Pulmonary artery endothelial cell (primary cell): ENCODE data around the gene NGRN. TPM values are rescaled to one million over a fixed set of nuclear protein-coding genes. Genes with fewer than 3 reads are reported as not detected.

Experiments
- DNase-seq: peaks from one replicate; pipeline ENCODE4 v3.0.0-alpha.2; 2011; ENCODE audit warnings: low read depth, low spot score
- total RNA-seq: library from RNA; depleted of rRNA; stranded (reverse); fragments of >200 nt; gene quantifications from 2 replicates; pipeline ENCODE4 v1.2.3, GENCODE V29; 2014

Gene NGRN
- total RNA-seq: 53.4 and 87.3 TPM in 2 replicates

- peak; percentile 79 for DNase-seq
Measured at GRCh38 chr15:90265271-90266060, at the start of gene NGRN. NGRN (plus strand) TSS chr15:90265672; CDS start chr15:90265713, 41 bp downstream.

GRCh38 chr15:90217671-90218394 is 47.6 kb upstream of the NGRN start:
- DNase-seq: no peak

- no peak for DNase-seq
Measured at GRCh38 chr15:90219421-90220141, 45.9 kb upstream of the NGRN start.

- DNase-seq: peak; percentile 49
Measured at GRCh38 chr15:90221246-90221900, 44.1 kb upstream of the NGRN start.

GRCh38 chr15:90222547-90222946 is 42.9 kb upstream of the NGRN start:
- DNase-seq: no peak

- DNase-seq: no peak
Measured at GRCh38 chr15:90223441-90224165, 41.9 kb upstream of the NGRN start.

GRCh38 chr15:90225047-90225446 is 40.4 kb upstream of the NGRN start:
- no peak for DNase-seq

GRCh38 chr15:90225504-90226234 is 39.8 kb upstream of the NGRN start:
- DNase-seq: no peak

- no peak for DNase-seq
Measured at GRCh38 chr15:90227336-90227735, 38.1 kb upstream of the NGRN start.

- DNase-seq: no peak
Measured at GRCh38 chr15:90227816-90228772, 37.4 kb upstream of the NGRN start.

- DNase-seq: no peak
Measured at GRCh38 chr15:90228960-90229359, 36.5 kb upstream of the NGRN start.

GRCh38 chr15:90230071-90230494 is 35.4 kb upstream of the NGRN start:
- DNase-seq: no peak

GRCh38 chr15:90230610-90231009 is 34.9 kb upstream of the NGRN start:
- DNase-seq: no peak

GRCh38 chr15:90231028-90232017 is 34.1 kb upstream of the NGRN start:
- no peak for DNase-seq

GRCh38 chr15:90232196-90232595 is 33.3 kb upstream of the NGRN start:
- DNase-seq: no peak

- no peak for DNase-seq
Measured at GRCh38 chr15:90232941-90233386, 32.5 kb upstream of the NGRN start.

GRCh38 chr15:90233387-90234095 is 31.9 kb upstream of the NGRN start, which contains the start of gene CIB1:
CIB1 (minus strand) TSS chr15:90233941; CDS start chr15:90233885, 56 bp downstream.
- peak; percentile 86 for DNase-seq
